ENCODE results near the gene OPCML. TPM values are rescaled to one million over a fixed set of nuclear protein-coding genes. Genes with fewer than 3 reads are reported as not detected.

OPCML gene
- total RNA-seq, 1 experiment from 2014 or later = not detected

DNA sequence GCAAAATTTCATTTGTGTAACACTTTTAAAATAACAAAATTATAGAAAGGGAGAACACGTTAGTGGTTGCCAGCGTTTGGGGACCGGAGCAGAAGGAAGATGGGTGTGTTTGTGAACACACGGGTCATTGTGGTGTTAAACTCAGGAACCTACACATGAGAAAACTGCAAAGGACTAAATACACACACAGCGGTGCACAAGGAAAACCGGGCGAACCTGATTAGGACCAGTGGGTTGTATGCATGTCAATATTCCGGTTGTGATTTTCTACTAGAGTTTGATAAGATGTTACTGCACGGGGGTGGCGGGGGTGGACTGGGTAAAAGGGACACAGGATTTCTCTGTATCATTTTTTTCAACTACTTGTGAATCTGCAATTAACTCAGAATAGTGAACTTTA, 351.2 kb downstream of the OPCML start:
- no peak for DNase-seq
- H3F3A ChIP-seq (ENCODE audit: insufficient read depth, low read depth) = no peaks in the 10 kb centered on the region
- H2AFZ ChIP-seq = no peak overlapping the region
- H3K9me2 ChIP-seq (ENCODE audit: insufficient read depth) = no peaks in the 10 kb centered on the region
- no peak overlapping the region for H3K27ac ChIP-seq
- no peaks in the 10 kb centered on the region for H4K20me1 ChIP-seq (ENCODE audit: insufficient read depth)
- intact Hi-C loops (cut with micrococcal nuclease; ENCODE audit: unreplicated experiment) = no loop called here
- H3K36me3 ChIP-seq (ENCODE audit: low read depth) = no peaks in the 10 kb centered on the region
- no peaks in the 10 kb centered on the region for H3K4me1 ChIP-seq (replicated peaks; ENCODE audit: insufficient read depth)
- CTCF ChIA-PET = no interaction called here
- no peaks in the 10 kb centered on the region for H3K79me2 ChIP-seq (ENCODE audit: low read depth)
- TF ChIP-seq CTCF (conservative IDR thresholded peaks at IDR 0.05) (no peak), EZH2 (IDR thresholded peaks at IDR 0.05; ENCODE audit: low read depth) (no peak)
- no TSS peak for BruUV-seq (replicated peaks)
- no peak overlapping the region for H3K4me3 ChIP-seq
- no peaks in the 10 kb centered on the region for H3K9me3 ChIP-seq (ENCODE audit: insufficient read depth, low read depth)
- no peak overlapping the region for H3K4me2 ChIP-seq
- peaks cover 40% of the 10 kb centered on the region; the same call in 1 of the 2 replicates for H3K27me3 ChIP-seq (ENCODE audit: insufficient read depth, low read depth)
- POLR2A ChIA-PET (ENCODE audit: unreplicated experiment) = no interaction called here

GRCh38 chr11:133180201-133180600, 352.1 kb downstream of the OPCML start:
- CTCF ChIA-PET = no interaction called here
- no peaks in the 10 kb centered on the region for H3K9me2 ChIP-seq (ENCODE audit: insufficient read depth)
- intact Hi-C loops (cut with micrococcal nuclease; ENCODE audit: unreplicated experiment) = no loop called here

GRCh38 chr11:133176748-133177147, 355.6 kb downstream of the OPCML start:
- Histone ChIP-seq H3K4me1 (replicated peaks; ENCODE audit: insufficient read depth) (no peaks in the 10 kb centered on the region), H3K79me2 (ENCODE audit: low read depth) (no peaks in the 10 kb centered on the region), H3K36me3 (ENCODE audit: low read depth) (no peaks in the 10 kb centered on the region), H3K27me3 (ENCODE audit: insufficient read depth, low read depth) (peaks cover 22% of the 10 kb centered on the region; the same call in 1 of the 2 replicates), H3K9me3 (ENCODE audit: insufficient read depth, low read depth) (no peaks in the 10 kb centered on the region), H3K4me2 (no peak overlapping the region), H3F3A (ENCODE audit: insufficient read depth, low read depth) (no peaks in the 10 kb centered on the region), H4K20me1 (ENCODE audit: insufficient read depth) (no peaks in the 10 kb centered on the region), H2AFZ (no peak overlapping the region), H3K4me3 (no peak overlapping the region), H3K27ac (no peak overlapping the region), H3K9me2 (ENCODE audit: insufficient read depth) (no peaks in the 10 kb centered on the region)
- CTCF ChIA-PET = no interaction called here
- POLR2A ChIA-PET (ENCODE audit: unreplicated experiment) = no interaction called here
- no peak for TF ChIP-seq EZH2 (IDR thresholded peaks at IDR 0.05; ENCODE audit: low read depth)
- TF ChIP-seq CTCF (conservative IDR thresholded peaks at IDR 0.05) = no peak
- DNase-seq = no peak
- intact Hi-C loops (cut with micrococcal nuclease; ENCODE audit: unreplicated experiment) = no loop called here
- BruUV-seq (replicated peaks) = no TSS peak

More at GRCh38 chr11:133180201-133180600, 352.1 kb downstream of the OPCML start:
- Histone ChIP-seq H4K20me1 (ENCODE audit: insufficient read depth) (no peaks in the 10 kb centered on the region), H3K4me3 (no peak overlapping the region), H3K79me2 (ENCODE audit: low read depth) (no peaks in the 10 kb centered on the region), H2AFZ (no peak overlapping the region), H3K4me1 (replicated peaks; ENCODE audit: insufficient read depth) (no peaks in the 10 kb centered on the region), H3K4me2 (no peak overlapping the region), H3K27ac (no peak overlapping the region), H3K9me3 (ENCODE audit: insufficient read depth, low read depth) (no peaks in the 10 kb centered on the region), H3K27me3 (ENCODE audit: insufficient read depth, low read depth) (peaks cover 39% of the 10 kb centered on the region; the same call in 1 of the 2 replicates), H3K36me3 (ENCODE audit: low read depth) (no peaks in the 10 kb centered on the region), H3F3A (ENCODE audit: insufficient read depth, low read depth) (no peaks in the 10 kb centered on the region)
- DNase-seq = no peak
- POLR2A ChIA-PET (ENCODE audit: unreplicated experiment) = no interaction called here
- BruUV-seq (replicated peaks) = no TSS peak
- TF ChIP-seq CTCF (conservative IDR thresholded peaks at IDR 0.05) = no peak
- no peak for TF ChIP-seq EZH2 (IDR thresholded peaks at IDR 0.05; ENCODE audit: low read depth)

Measured in PC-9 (cell line).